Activated T-helper 1 cell treated with Interleukin-2 at 50 U/mL for 16 hours (primary cell): ENCODE measurements around the gene DOK7.
A peak's percentile ranks its signal among the peaks of the same experiment; 100 is the strongest.

Experiments used
- DNase-seq: peaks from one replicate; pipeline ENCODE4 v3.0.0-alpha.2; 2020; ENCODE audit warnings: low read depth

The DOK7 gene

GRCh38 chr4:3475041-3475712 lies 12.1 kb downstream of the DOK7 start:
- no peak for DNase-seq

- DNase-seq = no peak
Observed at GRCh38 chr4:3475713-3476260, 12.7 kb downstream of the DOK7 start.

GRCh38 chr4:3476341-3476747 lies 13.2 kb downstream of the DOK7 start:
- DNase-seq = no peak

- no peak for DNase-seq
Observed at GRCh38 chr4:3476936-3477749, 14.0 kb downstream of the DOK7 start.

GRCh38 chr4:3477750-3478430 lies 14.8 kb downstream of the DOK7 start:
- no peak for DNase-seq

GRCh38 chr4:3478446-3479357 lies 15.6 kb downstream of the DOK7 start:
- no peak for DNase-seq

- DNase-seq = no peak
Observed at GRCh38 chr4:3479358-3480101, 16.4 kb downstream of the DOK7 start.

- DNase-seq = peak; percentile 47
Observed at GRCh38 chr4:3480528-3481112, 17.5 kb downstream of the DOK7 start.

- DNase-seq = no peak
Observed at GRCh38 chr4:3481113-3481531, 18.0 kb downstream of the DOK7 start.

GRCh38 chr4:3481783-3482393 lies 18.8 kb downstream of the DOK7 start:
- DNase-seq = no peak

GRCh38 chr4:3482707-3483106 lies 19.6 kb downstream of the DOK7 start:
- no peak for DNase-seq

- no peak for DNase-seq
Observed at GRCh38 chr4:3483471-3483921, 20.4 kb downstream of the DOK7 start.

GRCh38 chr4:3484057-3484973 lies 21.2 kb downstream of the DOK7 start:
- DNase-seq = no peak

GRCh38 chr4:3485011-3485791 lies 22.1 kb downstream of the DOK7 start:
- no peak for DNase-seq

- DNase-seq = no peak
Observed at GRCh38 chr4:3485886-3486540, 22.9 kb downstream of the DOK7 start.

GRCh38 chr4:3486541-3487540 lies 23.7 kb downstream of the DOK7 start:
- DNase-seq = no peak
